ENCODE measurements around the gene SPR. TPM values are rescaled to one million over a fixed set of nuclear protein-coding genes. Genes with fewer than 3 reads are reported as not detected.

SPR gene
- total RNA-seq, 1 donor from 2014 or later: 12.6 TPM

- H3K4me3 Mint-ChIP-seq: no peak overlapping the region
- H3K4me1 Mint-ChIP-seq: peaks cover 4% of the 10 kb centered on the region
- H3K9me3 Mint-ChIP-seq: no peaks in the 10 kb centered on the region
- no peak for DNase-seq
- no peaks in the 10 kb centered on the region for H3K36me3 Mint-ChIP-seq (ENCODE audit: low read depth)
- intact Hi-C loops (cut with micrococcal nuclease): no loop called here
- H3K27me3 Mint-ChIP-seq: peaks cover 49% of the 10 kb centered on the region
- no peak overlapping the region for H3K27ac Mint-ChIP-seq
Observed at GRCh38 chr2:72924353-72925240, 37.4 kb downstream of the SPR start.

GRCh38 chr2:72925328-72925943, 38.2 kb downstream of the SPR start:
- peaks cover 45% of the 10 kb centered on the region for H3K27me3 Mint-ChIP-seq
- H3K4me3 Mint-ChIP-seq: no peak overlapping the region
- H3K27ac Mint-ChIP-seq: no peak overlapping the region
- H3K9me3 Mint-ChIP-seq: no peaks in the 10 kb centered on the region
- intact Hi-C loops (cut with micrococcal nuclease): no loop called here
- H3K4me1 Mint-ChIP-seq: peaks cover 4% of the 10 kb centered on the region
- no peaks in the 10 kb centered on the region for H3K36me3 Mint-ChIP-seq (ENCODE audit: low read depth)
- no peak for DNase-seq

- Mint-ChIP-seq H3K9me3 (no peaks in the 10 kb centered on the region), H3K27me3 (peaks cover 38% of the 10 kb centered on the region), H3K27ac (no peak overlapping the region), H3K4me1 (peaks cover 4% of the 10 kb centered on the region), H3K36me3 (ENCODE audit: low read depth) (no peaks in the 10 kb centered on the region), H3K4me3 (no peak overlapping the region)
- no peak for DNase-seq
- intact Hi-C loops (cut with micrococcal nuclease): no loop called here
Observed at GRCh38 chr2:72926368-72926767, 39.2 kb downstream of the SPR start.

GRCh38 chr2:72926811-72927465, 39.7 kb downstream of the SPR start:
- Mint-ChIP-seq H3K4me1 (peaks cover 4% of the 10 kb centered on the region), H3K27me3 (peaks cover 32% of the 10 kb centered on the region), H3K9me3 (no peaks in the 10 kb centered on the region), H3K36me3 (ENCODE audit: low read depth) (no peaks in the 10 kb centered on the region), H3K4me3 (no peak overlapping the region), H3K27ac (no peak overlapping the region)
- intact Hi-C loops (cut with micrococcal nuclease): no loop called here
- DNase-seq: no peak

- H3K27ac Mint-ChIP-seq: no peak overlapping the region
- intact Hi-C loops (cut with micrococcal nuclease): no loop called here
- H3K27me3 Mint-ChIP-seq: peaks cover 23% of the 10 kb centered on the region
- peaks cover 9% of the 10 kb centered on the region for H3K4me1 Mint-ChIP-seq
- H3K9me3 Mint-ChIP-seq: no peaks in the 10 kb centered on the region
- H3K36me3 Mint-ChIP-seq (ENCODE audit: low read depth): no peaks in the 10 kb centered on the region
- no peak overlapping the region for H3K4me3 Mint-ChIP-seq
- DNase-seq: no peak
Observed at GRCh38 chr2:72927619-72928550, 40.7 kb downstream of the SPR start.

GRCh38 chr2:72929010-72929409, 41.8 kb downstream of the SPR start:
- Mint-ChIP-seq H3K4me3 (no peak overlapping the region), H3K36me3 (ENCODE audit: low read depth) (no peaks in the 10 kb centered on the region), H3K4me1 (peaks cover 5% of the 10 kb centered on the region), H3K27me3 (peaks cover 12% of the 10 kb centered on the region), H3K9me3 (no peaks in the 10 kb centered on the region), H3K27ac (no peak overlapping the region)
- DNase-seq: no peak
- intact Hi-C loops (cut with micrococcal nuclease): no loop called here

- peaks cover 10% of the 10 kb centered on the region for H3K4me1 Mint-ChIP-seq
- H3K4me3 Mint-ChIP-seq: no peak overlapping the region
- no peaks in the 10 kb centered on the region for H3K36me3 Mint-ChIP-seq (ENCODE audit: low read depth)
- no peaks in the 10 kb centered on the region for H3K9me3 Mint-ChIP-seq
- H3K27ac Mint-ChIP-seq: no peak overlapping the region
- intact Hi-C loops (cut with micrococcal nuclease): no loop called here
- peaks cover 2% of the 10 kb centered on the region for H3K27me3 Mint-ChIP-seq
- DNase-seq: no peak
Observed at GRCh38 chr2:72931280-72931910, 44.2 kb downstream of the SPR start.

- DNase-seq: no peak
- Mint-ChIP-seq H3K9me3 (no peaks in the 10 kb centered on the region), H3K4me1 (peaks cover 10% of the 10 kb centered on the region), H3K27ac (no peak overlapping the region), H3K4me3 (no peak overlapping the region), H3K27me3 (peaks cover 2% of the 10 kb centered on the region), H3K36me3 (ENCODE audit: low read depth) (no peaks in the 10 kb centered on the region)
- intact Hi-C loops (cut with micrococcal nuclease): no loop called here
Observed at GRCh38 chr2:72932045-72932740, 45.0 kb downstream of the SPR start.

GRCh38 chr2:72932805-72933204, 45.6 kb downstream of the SPR start:
- no peak for DNase-seq
- no peak overlapping the region for H3K4me3 Mint-ChIP-seq
- peaks cover 10% of the 10 kb centered on the region for H3K4me1 Mint-ChIP-seq
- H3K27ac Mint-ChIP-seq: no peak overlapping the region
- H3K36me3 Mint-ChIP-seq (ENCODE audit: low read depth): no peaks in the 10 kb centered on the region
- H3K27me3 Mint-ChIP-seq: peaks cover 2% of the 10 kb centered on the region
- intact Hi-C loops (cut with micrococcal nuclease): no loop called here
- no peaks in the 10 kb centered on the region for H3K9me3 Mint-ChIP-seq

- H3K4me3 Mint-ChIP-seq: no peak overlapping the region
- H3K9me3 Mint-ChIP-seq: no peaks in the 10 kb centered on the region
- H3K27ac Mint-ChIP-seq: no peak overlapping the region
- peaks cover 10% of the 10 kb centered on the region for H3K4me1 Mint-ChIP-seq
- H3K36me3 Mint-ChIP-seq (ENCODE audit: low read depth): no peaks in the 10 kb centered on the region
- DNase-seq: no peak
- H3K27me3 Mint-ChIP-seq: peaks cover 2% of the 10 kb centered on the region
- intact Hi-C loops (cut with micrococcal nuclease): no loop called here
Observed at GRCh38 chr2:72933207-72933606, 46.0 kb downstream of the SPR start.

GRCh38 chr2:72933646-72934151, 46.5 kb downstream of the SPR start:
- Mint-ChIP-seq H3K36me3 (ENCODE audit: low read depth) (no peaks in the 10 kb centered on the region), H3K4me3 (no peak overlapping the region), H3K4me1 (peaks cover 10% of the 10 kb centered on the region), H3K9me3 (no peaks in the 10 kb centered on the region), H3K27ac (no peak overlapping the region), H3K27me3 (peaks cover 2% of the 10 kb centered on the region)
- intact Hi-C loops (cut with micrococcal nuclease): no loop called here
- DNase-seq: no peak

- intact Hi-C loops (cut with micrococcal nuclease): no loop called here
- Mint-ChIP-seq H3K4me1 (peaks cover 10% of the 10 kb centered on the region), H3K9me3 (no peaks in the 10 kb centered on the region), H3K27ac (no peak overlapping the region), H3K4me3 (no peak overlapping the region), H3K27me3 (peaks cover 2% of the 10 kb centered on the region), H3K36me3 (ENCODE audit: low read depth) (no peaks in the 10 kb centered on the region)
- no peak for DNase-seq
Observed at GRCh38 chr2:72934683-72935610, 47.7 kb downstream of the SPR start.
